A673 (cell line): ENCODE results near the gene JPH2. TPM values are rescaled to one million over a fixed set of nuclear protein-coding genes. Genes with fewer than 3 reads are reported as not detected.

Source experiments
- BruUV-seq: library from RNA; stranded (reverse); fragments of 400-500 nt; replicated peaks from 2 replicates; lab custom pipeline; 2021; lab: Mats Ljungman, UMichigan
- CTCF ChIA-PET: fragments of 300-600 bp; sonication (Branson Sonifier 250); formaldehyde crosslinking; loops from one replicate; lab custom pipeline; 2022; ENCODE audit warnings: antibody characterized with exemption; lab: Charles Lee
- POLR2A ChIA-PET: fragments of 300-600 bp; sonication (Branson Sonifier 250); formaldehyde crosslinking; loops from one replicate; lab custom pipeline; 2022; ENCODE audit warnings: antibody characterized with exemption; ENCODE audit not compliant: low non-redundant PET; lab: Charles Lee
- DNase-seq: peaks from one replicate; pipeline ENCODE4 v3.0.0-alpha.2; 2015; ENCODE audit warnings: low spot score
- H3K27ac ChIP-seq: fragments of 200-600 bp; sonication (generic); 2 replicates; pipeline ENCODE4 v1.5.1; 2016; ENCODE audit warnings: mixed run types, low read depth, mild to moderate bottlenecking, mixed read lengths, antibody characterized with exemption, low read length; ENCODE audit not compliant: poor library complexity, severe bottlenecking
- H3K27me3 ChIP-seq: fragments of 200-600 bp; sonication (generic); replicated peaks from 2 replicates; pipeline ENCODE4 v1.6.1; 2017; ENCODE audit warnings: mixed run types, low read depth, mild to moderate bottlenecking, mixed read lengths, antibody characterized with exemption, low read length; ENCODE audit not compliant: insufficient read depth, poor library complexity
- H3K36me3 ChIP-seq: fragments of 200-600 bp; sonication (generic); 2 replicates; pipeline ENCODE4 v1.6.1; 2016; ENCODE audit warnings: mixed run types, mild to moderate bottlenecking, mixed read lengths, antibody characterized with exemption, low read length; ENCODE audit not compliant: insufficient read depth, poor library complexity, severe bottlenecking
- H3K4me1 ChIP-seq: fragments of 200-600 bp; sonication (generic); 2 replicates; pipeline ENCODE4 v1.6.1; 2017; ENCODE audit warnings: mixed run types, mild to moderate bottlenecking, mixed read lengths, antibody characterized with exemption, low read length; ENCODE audit not compliant: insufficient read depth, poor library complexity, severe bottlenecking
- H3K4me3 ChIP-seq: fragments of 200-600 bp; sonication (generic); 2 replicates; pipeline ENCODE4 v1.5.1; 2016; ENCODE audit warnings: low read depth, mixed run types, mild to moderate bottlenecking, mixed read lengths, low read length; ENCODE audit not compliant: poor library complexity, severe bottlenecking
- H3K9me3 ChIP-seq: fragments of 200-600 bp; sonication (generic); 2 replicates; pipeline ENCODE4 v1.6.1; 2016; ENCODE audit warnings: mixed run types, low read depth, mild to moderate bottlenecking, mixed read lengths, antibody characterized with exemption, low read length; ENCODE audit not compliant: poor library complexity, severe bottlenecking
- EZH2 ChIP-seq: fragments of 200-600 bp; sonication (generic); IDR thresholded peaks from 2 replicates; pipeline ENCODE4 v1.6.1; 2017; ENCODE audit warnings: borderline replicate concordance, low read depth, mild to moderate bottlenecking, mixed read lengths, antibody characterized with exemption, low read length; ENCODE audit not compliant: poor library complexity, severe bottlenecking
- intact Hi-C: fragments of 100-400 bp; cut with micrococcal nuclease; formaldehyde crosslinking; loops from one replicate; pipeline ENCODE4 v1.10.0; 2022; ENCODE audit not compliant: unreplicated experiment
- total RNA-seq: library from RNA; stranded (reverse); gene quantifications from 2 replicates; pipeline ENCODE4 v1.2.3, GENCODE V29; 2021
- TF ChIP-seq, protein P1 (sequence below): fragments of 300-800, 200-600 bp; sonication (generic); conservative IDR thresholded peaks from 2 replicates; pipeline ENCODE4 v1.5.1; 2017; ENCODE audit warnings: low read depth, mild to moderate bottlenecking, antibody characterized with exemption, low read length, moderate library complexity, mixed read lengths

JPH2 gene
- total RNA-seq, 1 experiment from 2014 or later, result 1.1 TPM

GRCh38 chr20:44092551-44093248, 94.3 kb downstream of the JPH2 start:
- ChIA-PET POLR2A (interaction anchor here (0.6 kb wide), 1 partner anchor 368 kb away, joined by 5 read pairs; no protein-coding TSS in a partner anchor), CTCF (interaction anchor here (0.9 kb wide), 1 partner anchor 248 kb away, joined by 3 read pairs; no protein-coding TSS in a partner anchor)
- BruUV-seq, result no TSS peak
- TF ChIP-seq, protein P1, sequence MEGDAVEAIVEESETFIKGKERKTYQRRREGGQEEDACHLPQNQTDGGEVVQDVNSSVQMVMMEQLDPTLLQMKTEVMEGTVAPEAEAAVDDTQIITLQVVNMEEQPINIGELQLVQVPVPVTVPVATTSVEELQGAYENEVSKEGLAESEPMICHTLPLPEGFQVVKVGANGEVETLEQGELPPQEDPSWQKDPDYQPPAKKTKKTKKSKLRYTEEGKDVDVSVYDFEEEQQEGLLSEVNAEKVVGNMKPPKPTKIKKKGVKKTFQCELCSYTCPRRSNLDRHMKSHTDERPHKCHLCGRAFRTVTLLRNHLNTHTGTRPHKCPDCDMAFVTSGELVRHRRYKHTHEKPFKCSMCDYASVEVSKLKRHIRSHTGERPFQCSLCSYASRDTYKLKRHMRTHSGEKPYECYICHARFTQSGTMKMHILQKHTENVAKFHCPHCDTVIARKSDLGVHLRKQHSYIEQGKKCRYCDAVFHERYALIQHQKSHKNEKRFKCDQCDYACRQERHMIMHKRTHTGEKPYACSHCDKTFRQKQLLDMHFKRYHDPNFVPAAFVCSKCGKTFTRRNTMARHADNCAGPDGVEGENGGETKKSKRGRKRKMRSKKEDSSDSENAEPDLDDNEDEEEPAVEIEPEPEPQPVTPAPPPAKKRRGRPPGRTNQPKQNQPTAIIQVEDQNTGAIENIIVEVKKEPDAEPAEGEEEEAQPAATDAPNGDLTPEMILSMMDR, result peak; percentile 75
- TF ChIP-seq EZH2, result no peak
- Histone ChIP-seq H3K4me1 (no peaks in the 10 kb centered on the region), H3K4me3 (no peak overlapping the region), H3K27ac (no peak overlapping the region), H3K27me3 (no peaks in the 10 kb centered on the region), H3K36me3 (no peaks in the 10 kb centered on the region), H3K9me3 (no peaks in the 10 kb centered on the region)
- intact Hi-C loops, result loop anchor here (5.0 kb wide), 1 partner anchor 555 kb away; no protein-coding TSS in a partner anchor
- peak; percentile 76 for DNase-seq

DNA sequence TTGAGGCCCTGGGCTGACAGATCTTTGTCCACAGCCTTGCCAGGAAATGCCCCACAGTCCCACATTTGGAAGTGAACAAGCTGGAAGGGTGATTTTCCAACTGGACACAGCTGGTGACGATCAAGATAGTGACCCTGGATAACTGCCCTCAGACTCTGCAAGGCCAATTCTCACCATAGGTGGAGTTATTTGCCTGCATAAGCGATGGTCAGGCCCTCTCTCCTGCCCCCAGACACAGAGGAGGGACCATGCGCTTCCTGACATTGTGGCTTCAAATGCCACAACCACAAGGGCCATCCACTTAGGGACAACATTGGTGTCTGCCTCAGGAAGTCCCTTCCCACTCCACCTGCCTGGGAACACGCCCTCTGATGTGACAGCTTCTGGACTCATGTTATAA, 96.0 kb downstream of the JPH2 start:
- no peak overlapping the region for H3K27ac ChIP-seq
- no TSS peak for BruUV-seq
- H3K9me3 ChIP-seq, result no peaks in the 10 kb centered on the region
- no peaks in the 10 kb centered on the region for H3K36me3 ChIP-seq
- ChIA-PET CTCF (no interaction called here), POLR2A (no interaction called here)
- H3K4me1 ChIP-seq, result no peaks in the 10 kb centered on the region
- TF ChIP-seq EZH2, result no peak
- TF ChIP-seq, protein P1, result no peak
- no peaks in the 10 kb centered on the region for H3K27me3 ChIP-seq
- no peak for DNase-seq
- intact Hi-C loops, result loop anchor here (5.0 kb wide), 1 partner anchor 554 kb away; no protein-coding TSS in a partner anchor
- no peak overlapping the region for H3K4me3 ChIP-seq

GRCh38 chr20:44089987-44090674, 96.9 kb downstream of the JPH2 start:
- no peak for TF ChIP-seq EZH2
- TF ChIP-seq, protein P1, result no peak
- H3K9me3 ChIP-seq, result no peaks in the 10 kb centered on the region
- ChIA-PET POLR2A (interaction anchor here (0.5 kb wide), 1 partner anchor 441 kb away, joined by 15 read pairs; no protein-coding TSS in a partner anchor), CTCF (no interaction called here)
- no peaks in the 10 kb centered on the region for H3K36me3 ChIP-seq
- no peaks in the 10 kb centered on the region for H3K27me3 ChIP-seq
- no TSS peak for BruUV-seq
- no peak overlapping the region for H3K4me3 ChIP-seq
- DNase-seq, result peak; percentile 82
- H3K4me1 ChIP-seq, result no peaks in the 10 kb centered on the region
- intact Hi-C loops, result loop anchor here (5.0 kb wide), 1 partner anchor 553 kb away; no protein-coding TSS in a partner anchor
- H3K27ac ChIP-seq, result no peak overlapping the region
